ENCODE measurements around the gene SLITRK3.

SLITRK3 gene

DNA sequence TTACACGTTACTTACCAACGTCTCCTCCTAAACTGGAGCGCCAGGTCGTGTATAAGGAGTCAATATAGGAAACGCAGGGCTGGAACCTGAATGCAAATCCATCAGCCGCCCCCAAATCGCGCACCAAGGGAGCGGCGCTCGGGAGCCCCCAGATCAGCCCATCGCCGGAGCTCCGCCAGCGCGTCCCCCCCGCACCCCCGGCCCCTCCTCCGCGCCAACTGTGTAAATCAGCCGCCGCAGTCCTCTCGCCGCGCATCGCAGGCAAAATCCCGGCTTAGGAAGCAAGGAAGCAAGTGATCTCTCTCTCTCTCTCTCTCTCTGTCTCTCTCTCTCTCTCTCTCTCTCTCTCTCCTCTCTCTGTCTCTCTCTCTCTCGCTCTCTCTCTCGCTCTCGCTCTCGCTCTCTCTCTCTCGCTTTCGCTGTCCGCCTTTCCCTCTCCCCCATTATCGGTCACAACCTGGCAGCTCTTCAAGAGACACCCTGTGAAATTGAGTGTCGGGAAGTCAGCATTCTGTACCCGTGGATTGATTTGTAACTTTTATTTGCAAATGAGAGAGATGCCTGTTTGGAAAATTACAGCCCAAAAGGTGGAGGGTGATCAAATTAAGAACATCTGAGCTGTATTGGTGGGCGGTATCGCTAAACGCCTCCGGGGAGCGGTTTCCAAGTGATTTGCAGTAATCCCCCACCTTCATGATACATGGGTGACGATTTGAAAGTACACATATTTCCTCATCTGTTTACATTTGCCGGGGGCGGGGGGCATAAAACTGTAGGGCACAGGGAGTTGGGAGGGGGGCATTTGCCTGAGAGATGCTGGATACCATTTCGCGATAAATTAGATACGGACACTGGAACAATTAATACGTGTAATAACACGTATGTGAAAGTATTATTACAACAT is 645 bp upstream of the SLITRK3 start:
- no peak overlapping the region; the same call in 1 of the 2 replicates for H3K4me3 ChIP-seq (ENCODE audit: low read depth, low read length)
- TF ChIP-seq, protein P1, sequence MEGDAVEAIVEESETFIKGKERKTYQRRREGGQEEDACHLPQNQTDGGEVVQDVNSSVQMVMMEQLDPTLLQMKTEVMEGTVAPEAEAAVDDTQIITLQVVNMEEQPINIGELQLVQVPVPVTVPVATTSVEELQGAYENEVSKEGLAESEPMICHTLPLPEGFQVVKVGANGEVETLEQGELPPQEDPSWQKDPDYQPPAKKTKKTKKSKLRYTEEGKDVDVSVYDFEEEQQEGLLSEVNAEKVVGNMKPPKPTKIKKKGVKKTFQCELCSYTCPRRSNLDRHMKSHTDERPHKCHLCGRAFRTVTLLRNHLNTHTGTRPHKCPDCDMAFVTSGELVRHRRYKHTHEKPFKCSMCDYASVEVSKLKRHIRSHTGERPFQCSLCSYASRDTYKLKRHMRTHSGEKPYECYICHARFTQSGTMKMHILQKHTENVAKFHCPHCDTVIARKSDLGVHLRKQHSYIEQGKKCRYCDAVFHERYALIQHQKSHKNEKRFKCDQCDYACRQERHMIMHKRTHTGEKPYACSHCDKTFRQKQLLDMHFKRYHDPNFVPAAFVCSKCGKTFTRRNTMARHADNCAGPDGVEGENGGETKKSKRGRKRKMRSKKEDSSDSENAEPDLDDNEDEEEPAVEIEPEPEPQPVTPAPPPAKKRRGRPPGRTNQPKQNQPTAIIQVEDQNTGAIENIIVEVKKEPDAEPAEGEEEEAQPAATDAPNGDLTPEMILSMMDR (IDR thresholded peaks at IDR 0.05; ENCODE audit: low read depth, low read length), result no peak

DNA sequence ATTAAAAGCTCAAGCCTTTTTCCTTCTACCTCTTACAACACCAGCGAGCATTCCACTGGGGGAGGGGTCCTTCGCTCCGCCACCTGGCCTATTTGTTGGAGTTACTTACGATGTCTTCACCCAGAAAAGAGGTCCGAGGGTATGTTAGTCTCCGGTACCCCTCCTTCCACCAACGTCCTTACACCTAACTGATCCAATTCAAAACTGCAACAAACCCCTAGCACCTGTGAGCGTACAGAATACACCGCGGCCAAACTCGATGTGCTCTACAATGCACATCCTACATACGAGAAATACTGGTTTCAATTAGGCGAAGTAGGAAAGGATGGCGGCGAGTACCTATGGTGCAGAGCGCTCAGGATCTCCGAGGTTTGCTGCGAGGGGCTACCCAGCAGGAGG is 944 bp downstream of the SLITRK3 start:
- H3K4me3 ChIP-seq (ENCODE audit: low read depth, low read length), result no peak overlapping the region
- TF ChIP-seq, protein P1 (IDR thresholded peaks at IDR 0.05; ENCODE audit: low read depth, low read length), result no peak

DNA sequence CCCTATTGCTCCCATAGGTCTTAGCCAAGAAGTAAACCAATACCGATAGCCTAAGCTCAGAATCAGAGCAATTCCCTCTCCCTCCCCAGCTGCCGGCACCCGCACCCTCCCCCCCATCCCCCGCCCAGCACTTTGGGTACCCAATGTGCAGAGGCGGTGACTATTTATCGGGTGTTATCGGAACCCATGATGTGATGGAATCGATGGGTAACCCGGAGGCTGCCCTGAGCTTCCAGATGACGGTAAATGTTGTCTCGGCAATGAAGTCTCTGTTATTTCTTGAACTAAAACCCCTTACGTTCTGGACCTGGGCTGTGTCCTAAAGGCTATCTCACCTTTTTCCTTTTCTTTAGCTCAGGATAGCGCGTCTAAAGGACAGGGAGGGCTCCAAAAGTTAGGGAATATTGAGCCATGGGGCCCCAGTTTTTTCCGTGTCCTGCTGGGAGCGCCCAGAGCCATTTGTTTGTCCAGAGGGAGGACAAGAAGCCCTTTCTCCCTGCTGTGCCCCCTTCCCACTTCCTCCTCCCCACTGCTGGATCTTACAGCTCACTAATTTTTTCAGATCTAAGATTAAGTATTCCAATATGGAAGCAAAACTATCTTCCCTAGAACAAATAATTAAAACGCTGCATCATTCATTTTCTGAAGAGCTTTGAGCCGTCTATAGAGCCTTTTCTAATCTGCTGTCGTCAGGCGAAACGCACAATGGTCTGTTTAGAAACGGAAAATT is 1.5 kb downstream of the SLITRK3 start:
- H3K4me3 ChIP-seq (ENCODE audit: low read depth, low read length), result no peak overlapping the region
- TF ChIP-seq, protein P1 (IDR thresholded peaks at IDR 0.05; ENCODE audit: low read depth, low read length), result no peak

DNA sequence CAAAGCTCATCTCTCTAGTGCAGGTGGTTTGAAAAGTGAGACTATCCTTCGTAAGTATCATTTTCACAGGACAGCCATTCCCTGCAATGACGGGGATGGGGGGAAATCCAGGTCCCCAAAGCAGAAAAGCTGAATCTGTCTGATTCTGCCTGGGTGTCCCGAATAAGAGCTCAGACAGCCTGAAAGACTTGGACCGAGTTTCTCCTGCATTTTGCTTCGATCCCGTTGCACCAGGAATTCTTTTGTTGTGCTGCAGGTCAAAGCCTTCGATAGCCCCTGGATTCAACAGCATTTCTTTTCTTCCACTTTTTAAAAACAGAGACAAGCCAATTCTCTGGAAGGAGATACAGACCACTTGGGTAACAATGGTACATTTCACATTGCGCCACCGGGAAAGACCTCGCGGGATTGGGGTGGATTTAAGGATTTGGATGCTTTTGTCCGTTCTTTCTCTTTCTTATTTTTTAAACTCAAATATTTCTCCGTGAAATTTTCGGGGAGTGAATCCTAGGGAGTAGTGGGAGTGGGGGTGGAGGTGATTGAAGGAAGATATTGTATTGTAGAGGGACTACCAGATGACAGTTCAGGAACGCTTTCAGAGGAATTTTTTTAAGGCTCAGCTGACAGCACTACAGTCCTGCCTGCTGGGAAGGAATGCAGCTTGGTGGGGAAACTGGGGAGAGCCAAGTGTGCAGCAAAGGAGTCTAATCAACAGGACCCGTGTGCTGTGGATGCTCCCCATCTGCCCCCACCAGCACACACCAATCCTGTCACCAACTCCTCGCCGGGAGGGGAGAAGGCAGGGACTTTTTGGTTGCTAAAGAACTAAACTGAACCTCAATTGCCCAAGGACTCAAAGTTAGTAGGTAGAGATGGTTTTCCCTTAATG is 2.6 kb downstream of the SLITRK3 start:
- TF ChIP-seq, protein P1 (IDR thresholded peaks at IDR 0.05; ENCODE audit: low read depth, low read length), result no peak
- H3K4me3 ChIP-seq (ENCODE audit: low read depth, low read length), result no peak overlapping the region

DNA sequence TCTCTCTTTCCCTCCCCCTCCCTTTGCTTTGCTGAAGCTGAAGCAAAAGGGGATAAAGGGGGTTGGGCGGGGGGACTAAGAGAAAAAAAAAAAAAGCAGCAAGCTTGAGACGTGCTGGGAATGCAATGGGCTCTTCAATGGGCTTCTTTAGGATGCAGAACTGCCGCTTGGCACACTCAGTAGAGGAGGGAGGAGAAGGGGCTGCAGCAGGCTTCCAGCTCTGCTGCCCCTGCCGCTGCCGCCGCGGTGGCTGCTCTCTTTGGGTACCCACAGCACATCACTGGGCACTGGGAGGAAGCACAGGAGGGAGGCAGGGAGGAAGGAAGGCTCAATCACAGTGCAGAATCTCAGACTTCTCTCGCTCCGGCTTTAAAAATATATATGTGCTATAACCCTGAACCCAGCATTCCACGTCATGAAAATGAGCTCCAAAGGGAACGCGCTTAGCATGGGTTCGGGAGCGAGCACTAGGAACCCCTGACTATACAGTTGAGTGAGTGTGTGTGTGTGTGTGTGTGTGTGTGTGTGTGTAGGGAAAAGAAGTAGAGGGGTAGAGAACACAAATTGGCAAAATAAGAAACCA is 3.5 kb downstream of the SLITRK3 start:
- no peak overlapping the region for H3K4me3 ChIP-seq (ENCODE audit: low read depth, low read length)
- TF ChIP-seq, protein P1 (IDR thresholded peaks at IDR 0.05; ENCODE audit: low read depth, low read length), result no peak

DNA sequence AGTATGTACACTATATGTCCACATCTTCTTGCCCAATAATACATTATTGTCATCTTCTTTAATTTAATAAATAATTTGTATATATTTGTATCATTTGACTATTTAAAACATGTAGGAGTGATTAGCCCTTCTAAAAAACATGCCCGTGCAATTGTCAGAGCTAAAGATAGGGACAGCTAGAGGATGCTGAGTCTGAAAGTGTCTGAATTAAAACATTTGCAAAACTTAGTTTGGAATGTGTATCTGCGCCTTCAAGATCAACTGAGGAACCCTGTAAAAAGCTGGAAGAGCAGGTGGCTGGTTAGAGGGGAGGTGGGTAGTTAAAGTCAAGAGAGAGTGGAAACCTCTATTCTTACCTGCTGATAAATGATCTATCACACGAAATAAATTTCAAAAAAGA is 4.7 kb downstream of the SLITRK3 start:
- H3K4me3 ChIP-seq (ENCODE audit: low read depth, low read length), result no peak overlapping the region
- TF ChIP-seq, protein P1 (IDR thresholded peaks at IDR 0.05; ENCODE audit: low read depth, low read length), result no peak

All from WI38 (cell line).